ENCODE results near the gene CACYBP.

DNA sequence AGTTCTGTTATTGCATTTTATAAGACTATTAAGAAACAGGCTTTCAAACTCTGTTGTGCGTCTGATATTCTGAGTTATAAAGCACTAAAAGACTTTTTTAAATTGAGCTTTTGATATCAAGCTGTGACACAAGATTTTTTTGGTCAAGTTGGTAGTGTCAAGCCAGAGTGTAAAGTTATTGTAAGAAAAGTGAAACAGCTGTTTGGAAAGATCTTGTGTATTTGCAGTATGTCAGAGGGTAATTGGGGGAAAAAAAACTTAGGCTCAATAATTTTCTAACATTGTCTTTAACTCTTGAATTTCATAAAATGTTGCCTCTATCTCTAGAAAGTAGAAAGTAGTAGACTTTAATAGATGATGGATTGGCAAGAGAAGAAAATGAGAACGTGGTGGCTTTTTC lies 3.8 kb downstream of the CACYBP start:
- TF ChIP-seq, protein P1, sequence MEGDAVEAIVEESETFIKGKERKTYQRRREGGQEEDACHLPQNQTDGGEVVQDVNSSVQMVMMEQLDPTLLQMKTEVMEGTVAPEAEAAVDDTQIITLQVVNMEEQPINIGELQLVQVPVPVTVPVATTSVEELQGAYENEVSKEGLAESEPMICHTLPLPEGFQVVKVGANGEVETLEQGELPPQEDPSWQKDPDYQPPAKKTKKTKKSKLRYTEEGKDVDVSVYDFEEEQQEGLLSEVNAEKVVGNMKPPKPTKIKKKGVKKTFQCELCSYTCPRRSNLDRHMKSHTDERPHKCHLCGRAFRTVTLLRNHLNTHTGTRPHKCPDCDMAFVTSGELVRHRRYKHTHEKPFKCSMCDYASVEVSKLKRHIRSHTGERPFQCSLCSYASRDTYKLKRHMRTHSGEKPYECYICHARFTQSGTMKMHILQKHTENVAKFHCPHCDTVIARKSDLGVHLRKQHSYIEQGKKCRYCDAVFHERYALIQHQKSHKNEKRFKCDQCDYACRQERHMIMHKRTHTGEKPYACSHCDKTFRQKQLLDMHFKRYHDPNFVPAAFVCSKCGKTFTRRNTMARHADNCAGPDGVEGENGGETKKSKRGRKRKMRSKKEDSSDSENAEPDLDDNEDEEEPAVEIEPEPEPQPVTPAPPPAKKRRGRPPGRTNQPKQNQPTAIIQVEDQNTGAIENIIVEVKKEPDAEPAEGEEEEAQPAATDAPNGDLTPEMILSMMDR (IDR thresholded peaks at IDR 0.05; ENCODE audit: insufficient read depth, low read length, poor library complexity, severe bottlenecking), result no peak
- TF ChIP-seq EZH2phosphoT487 (conservative IDR thresholded peaks at IDR 0.05; ENCODE audit: low read length), result no peak
